Measurements from ENCODE around the gene GAB2. TPM values are rescaled to one million over a fixed set of nuclear protein-coding genes. Genes with fewer than 3 reads are reported as not detected.

The GAB2 gene
- total RNA-seq, 1 donor from 2014 or later, result 65.8 TPM

DNA sequence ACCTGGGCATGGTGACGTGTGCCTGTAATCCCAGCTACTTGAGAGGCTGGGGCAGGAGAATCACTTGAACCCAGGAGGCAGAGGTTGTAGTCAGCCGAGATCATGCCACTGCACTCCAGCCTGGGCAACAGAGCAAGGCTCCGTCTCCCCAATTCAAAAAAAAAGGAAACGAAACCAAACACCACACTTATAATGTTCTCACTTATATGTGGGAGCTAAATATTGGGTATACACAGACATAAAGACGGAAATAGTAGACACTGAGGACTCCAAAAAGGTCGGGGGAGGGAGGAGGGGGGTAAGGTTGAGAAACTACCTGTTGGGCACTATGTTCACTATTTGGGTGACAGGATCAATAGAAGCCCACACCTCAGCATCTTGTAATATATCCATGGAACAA, 94.3 kb downstream of the GAB2 start:
- Histone ChIP-seq H3K27ac (no peak overlapping the region), H3K4me1 (peaks cover 15% of the 10 kb centered on the region), H3K36me3 (no peaks in the 10 kb centered on the region), H3K4me3 (no peak overlapping the region), H3K9me3 (no peaks in the 10 kb centered on the region), H3K27me3 (no peaks in the 10 kb centered on the region)
- ATAC-seq (peak; percentile 36), DNase-seq (no peak)
- intact Hi-C loops (cut with DNase I), result no loop called here
- TF ChIP-seq, protein P1, sequence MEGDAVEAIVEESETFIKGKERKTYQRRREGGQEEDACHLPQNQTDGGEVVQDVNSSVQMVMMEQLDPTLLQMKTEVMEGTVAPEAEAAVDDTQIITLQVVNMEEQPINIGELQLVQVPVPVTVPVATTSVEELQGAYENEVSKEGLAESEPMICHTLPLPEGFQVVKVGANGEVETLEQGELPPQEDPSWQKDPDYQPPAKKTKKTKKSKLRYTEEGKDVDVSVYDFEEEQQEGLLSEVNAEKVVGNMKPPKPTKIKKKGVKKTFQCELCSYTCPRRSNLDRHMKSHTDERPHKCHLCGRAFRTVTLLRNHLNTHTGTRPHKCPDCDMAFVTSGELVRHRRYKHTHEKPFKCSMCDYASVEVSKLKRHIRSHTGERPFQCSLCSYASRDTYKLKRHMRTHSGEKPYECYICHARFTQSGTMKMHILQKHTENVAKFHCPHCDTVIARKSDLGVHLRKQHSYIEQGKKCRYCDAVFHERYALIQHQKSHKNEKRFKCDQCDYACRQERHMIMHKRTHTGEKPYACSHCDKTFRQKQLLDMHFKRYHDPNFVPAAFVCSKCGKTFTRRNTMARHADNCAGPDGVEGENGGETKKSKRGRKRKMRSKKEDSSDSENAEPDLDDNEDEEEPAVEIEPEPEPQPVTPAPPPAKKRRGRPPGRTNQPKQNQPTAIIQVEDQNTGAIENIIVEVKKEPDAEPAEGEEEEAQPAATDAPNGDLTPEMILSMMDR (IDR thresholded peaks at IDR 0.05), result no peak

DNA sequence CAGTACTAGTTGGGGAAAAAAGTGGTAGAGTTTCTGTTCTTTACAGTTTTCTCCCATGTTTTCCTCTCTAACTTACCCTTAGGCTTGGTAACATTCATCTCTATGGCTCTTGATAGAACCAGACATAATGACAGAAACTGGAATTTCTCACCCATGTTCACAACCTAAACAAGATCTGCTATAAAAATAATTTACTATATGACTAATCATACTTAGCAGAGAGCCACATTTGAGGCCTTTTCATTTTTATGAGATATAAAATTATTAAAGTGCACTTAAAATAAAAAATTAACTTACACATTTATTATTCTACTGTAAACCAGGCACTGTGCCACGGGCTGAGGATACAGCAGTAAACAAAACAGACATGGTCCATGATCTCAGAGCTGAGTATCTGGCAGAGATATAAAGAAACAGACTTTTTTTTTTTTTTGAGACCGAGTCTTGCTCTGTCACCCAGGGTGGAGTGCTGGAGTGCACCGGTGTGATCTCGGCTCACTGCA, 98.1 kb downstream of the GAB2 start:
- H3K27me3 ChIP-seq, result no peaks in the 10 kb centered on the region
- no peak for DNase-seq
- H3K27ac ChIP-seq, result no peak overlapping the region
- H3K4me1 ChIP-seq, result peaks cover 26% of the 10 kb centered on the region
- no peaks in the 10 kb centered on the region for H3K9me3 ChIP-seq
- H3K36me3 ChIP-seq, result no peaks in the 10 kb centered on the region
- no peak for ATAC-seq
- TF ChIP-seq, protein P1 (IDR thresholded peaks at IDR 0.05), result no peak
- no peak overlapping the region for H3K4me3 ChIP-seq
- intact Hi-C loops (cut with DNase I), result no loop called here

DNA sequence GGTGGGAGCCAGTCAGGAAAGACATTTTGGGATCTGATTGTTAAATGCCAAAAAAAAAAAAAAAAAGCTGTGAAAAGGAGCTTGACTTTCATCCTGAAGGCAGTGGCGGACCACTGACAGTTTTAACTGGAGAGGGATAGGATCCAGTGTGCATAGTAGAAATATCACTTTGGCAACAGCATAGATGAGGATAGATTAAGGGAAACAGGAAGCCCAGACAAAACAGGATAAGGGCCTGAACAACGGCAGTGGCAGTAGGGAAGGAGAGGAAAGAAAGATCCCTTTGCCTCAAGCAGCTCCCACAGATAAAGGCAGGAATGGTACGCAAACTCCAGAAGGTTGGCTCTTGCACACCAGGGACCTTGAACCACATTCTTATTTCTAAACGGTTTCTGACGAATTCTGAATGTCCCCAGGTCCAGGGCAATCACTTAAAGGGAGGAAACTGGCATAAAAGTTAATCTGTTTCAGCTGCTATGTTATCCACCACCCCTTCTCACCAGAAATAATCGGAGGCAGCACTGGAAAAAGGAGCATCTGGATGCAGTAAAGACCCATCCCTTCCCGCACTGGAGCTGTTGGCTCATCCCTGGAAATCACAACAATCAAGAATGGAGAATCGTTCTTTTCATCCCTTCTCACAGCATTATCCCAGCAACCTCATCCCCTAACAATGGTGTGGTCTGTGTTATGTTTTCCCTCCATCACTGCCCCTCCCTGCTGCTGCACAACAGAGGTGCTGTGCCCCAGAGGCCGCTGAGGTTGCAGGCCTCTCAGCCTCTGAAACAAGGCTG, 99.1 kb downstream of the GAB2 start:
- Histone ChIP-seq H3K4me1 (peaks cover 35% of the 10 kb centered on the region), H3K9me3 (no peaks in the 10 kb centered on the region), H3K36me3 (no peaks in the 10 kb centered on the region), H3K4me3 (no peak overlapping the region), H3K27ac (no peak overlapping the region), H3K27me3 (no peaks in the 10 kb centered on the region)
- TF ChIP-seq, protein P1 (IDR thresholded peaks at IDR 0.05), result no peak
- ATAC-seq, result no peak
- no peak for DNase-seq
- intact Hi-C loops (cut with DNase I), result no loop called here

DNA sequence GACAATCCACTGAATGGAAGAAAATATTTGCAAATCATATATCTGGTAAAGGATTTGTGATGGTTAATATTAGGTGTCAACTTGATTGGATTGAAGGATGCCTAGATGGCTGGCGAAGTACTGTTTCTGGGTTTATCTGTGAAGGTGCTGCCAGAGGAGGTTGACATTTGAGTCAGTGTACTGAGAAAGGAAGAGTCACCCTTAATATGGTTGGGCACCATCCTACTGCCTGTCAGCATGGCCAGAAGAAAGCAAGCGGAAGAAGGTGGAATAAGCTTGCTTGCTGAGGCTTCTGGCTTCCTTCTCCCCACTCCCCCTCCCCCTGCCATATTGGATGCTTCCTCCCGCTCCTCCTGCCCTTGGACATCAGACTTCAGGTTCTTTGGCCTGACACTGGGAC, 101.9 kb downstream of the GAB2 start:
- intact Hi-C loops (cut with DNase I), result no loop called here
- H3K4me1 ChIP-seq, result peaks cover 46% of the 10 kb centered on the region

DNA sequence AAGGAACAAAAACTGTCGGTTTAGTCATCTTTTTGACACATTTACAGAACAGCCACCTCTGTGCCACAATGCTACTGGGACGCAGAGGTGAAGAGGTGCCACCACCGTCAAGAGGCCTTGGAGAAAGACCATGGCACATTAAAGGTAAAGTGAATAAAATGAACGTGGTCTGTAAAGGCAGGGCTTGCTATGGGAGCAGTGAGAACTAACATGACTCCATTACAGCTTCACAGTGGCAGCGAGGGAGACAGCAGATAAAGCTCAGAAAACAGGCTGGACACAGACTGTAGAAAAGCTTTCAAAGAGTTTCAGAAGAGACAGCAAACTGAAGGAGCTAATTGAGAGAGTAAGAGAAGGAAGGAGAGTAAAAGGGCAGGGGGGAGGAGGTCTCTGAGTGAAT, 102.9 kb downstream of the GAB2 start:
- H3K4me1 ChIP-seq, result peaks cover 45% of the 10 kb centered on the region
- H3K4me3 ChIP-seq, result no peak overlapping the region
- intact Hi-C loops (cut with DNase I), result no loop called here
- no peaks in the 10 kb centered on the region for H3K27me3 ChIP-seq
- TF ChIP-seq, protein P1 (IDR thresholded peaks at IDR 0.05), result no peak
- ATAC-seq (peak; percentile 17), DNase-seq (no peak)
- H3K9me3 ChIP-seq, result no peaks in the 10 kb centered on the region
- H3K27ac ChIP-seq, result no peak overlapping the region
- H3K36me3 ChIP-seq, result no peaks in the 10 kb centered on the region

More for the DNA sequence above, 101.9 kb downstream of the GAB2 start:
- no peak for ATAC-seq
- H3K36me3 ChIP-seq, result no peaks in the 10 kb centered on the region
- TF ChIP-seq, protein P1 (IDR thresholded peaks at IDR 0.05), result no peak
- H3K4me3 ChIP-seq, result no peak overlapping the region
- no peak for DNase-seq
- no peak overlapping the region for H3K27ac ChIP-seq
- no peaks in the 10 kb centered on the region for H3K27me3 ChIP-seq
- no peaks in the 10 kb centered on the region for H3K9me3 ChIP-seq

Data from upper lobe of right lung (tissue), 1 donor.